GM23338 (cell line): ENCODE results near the gene CRTC1. TPM values are rescaled to one million over a fixed set of nuclear protein-coding genes. Genes with fewer than 3 reads are reported as not detected.

Experiments used
- ATAC-seq: fragments of 200-7000 bp; cut with Tn5 transposase; 3 replicates; pipeline ENCODE4 v1.9.1; 2020
- DNase-seq: peaks from one replicate; pipeline ENCODE4 v3.0.0-alpha.2; 2015; ENCODE audit warnings: low spot score
- H2AFZ ChIP-seq: fragments of 200-600 bp; sonication (generic); 2 replicates; pipeline ENCODE4 v1.8.0; 2016; ENCODE audit warnings: antibody characterized with exemption, mild to moderate bottlenecking, moderate library complexity
- H3F3A ChIP-seq: fragments of 200-600 bp; sonication (generic); replicated peaks from 2 replicates; pipeline ENCODE4 v1.8.0; 2017; ENCODE audit warnings: antibody characterized with exemption, mixed run types, low read depth
- H3K27ac ChIP-seq: fragments of 200-600 bp; sonication (generic); 2 replicates; pipeline ENCODE4 v1.6.1; 2016; ENCODE audit warnings: low read depth
- H3K27me3 ChIP-seq: fragments of 200-600 bp; sonication (generic); 2 replicates; pipeline ENCODE4 v1.8.0; 2016; ENCODE audit warnings: mild to moderate bottlenecking, mixed run types, moderate library complexity; ENCODE audit not compliant: insufficient read depth
- H3K36me3 ChIP-seq: fragments of 200-600 bp; sonication (generic); 2 replicates; pipeline ENCODE4 v1.8.0; 2016; ENCODE audit warnings: mild to moderate bottlenecking; ENCODE audit not compliant: insufficient read depth
- H3K4me1 ChIP-seq: fragments of 200-600 bp; sonication (generic); 2 replicates; pipeline ENCODE4 v1.8.0; 2016; ENCODE audit warnings: mild to moderate bottlenecking, moderate library complexity; ENCODE audit not compliant: insufficient read depth
- H3K4me2 ChIP-seq: fragments of 200-600 bp; sonication (generic); 2 replicates; pipeline ENCODE4 v1.7.1; 2017; ENCODE audit warnings: mixed run types
- H3K4me3 ChIP-seq: fragments of 200-600 bp; sonication (generic); 2 replicates; pipeline ENCODE4 v1.6.1; 2016; ENCODE audit warnings: mixed run types
- H3K79me2 ChIP-seq: fragments of 200-600 bp; sonication (generic); replicated peaks from 2 replicates; pipeline ENCODE4 v1.8.0; 2017; ENCODE audit warnings: mild to moderate bottlenecking; ENCODE audit not compliant: insufficient read depth
- H3K9me2 ChIP-seq: fragments of 200-600 bp; sonication (generic); 2 replicates; pipeline ENCODE4 v1.8.0; 2017; ENCODE audit not compliant: insufficient read depth
- H4K20me1 ChIP-seq: fragments of 200-600 bp; sonication (generic); replicated peaks from 2 replicates; pipeline ENCODE4 v1.8.0; 2017; ENCODE audit warnings: mild to moderate bottlenecking; ENCODE audit not compliant: insufficient read depth
- H3K27ac Mint-ChIP-seq: 2 replicates; pipeline ENCODE4 v1.8.0; 2020; ENCODE audit warnings: inconsistent platforms, mild to moderate bottlenecking, moderate library complexity, mixed read lengths
- H3K27me3 Mint-ChIP-seq: 3 replicates; pipeline ENCODE4 v1.8.0; 2022; ENCODE audit warnings: low read depth, mild to moderate bottlenecking, moderate library complexity, mixed read lengths, inconsistent platforms; ENCODE audit not compliant: insufficient read depth, poor library complexity
- H3K36me3 Mint-ChIP-seq: 3 replicates; pipeline ENCODE4 v1.8.0; 2021; ENCODE audit warnings: low read depth, mild to moderate bottlenecking, inconsistent platforms, moderate library complexity, mixed read lengths
- H3K4me1 Mint-ChIP-seq: 3 replicates; pipeline ENCODE4 v1.8.0; 2020; ENCODE audit warnings: mild to moderate bottlenecking, inconsistent platforms, mixed read lengths
- H3K4me3 Mint-ChIP-seq: 3 replicates; pipeline ENCODE4 v1.8.0; 2021; ENCODE audit warnings: moderate library complexity, mild to moderate bottlenecking, inconsistent platforms, mixed read lengths
- H3K9me3 Mint-ChIP-seq: 3 replicates; pipeline ENCODE4 v1.8.0; 2020; ENCODE audit warnings: moderate library complexity, mild to moderate bottlenecking, inconsistent platforms, mixed read lengths
- CREB1 ChIP-seq: fragments of 250-450 bp; sonication (Bioruptor Pico); IDR thresholded peaks from 2 replicates; pipeline ENCODE4 v1.5.0; 2020; ENCODE audit warnings: low read depth, mild to moderate bottlenecking, moderate library complexity
- CTCF ChIP-seq, 2 experiments: fragments of 200-600 bp in 1 of 2; sonication (generic) in 1 of 2; conservative IDR thresholded peaks; 2 replicates each; pipeline versions ENCODE4 v1.5.1 to v1.6.1; 2016 to 2017; ENCODE audit warnings: antibody characterized with exemption in 2 of 2, low read depth in 2 of 2, mild to moderate bottlenecking in 2 of 2, moderate library complexity in 1 of 2
- ETS1 ChIP-seq: IDR thresholded peaks from 2 replicates; pipeline ENCODE4 v1.6.1; 2016; ENCODE audit warnings: antibody characterized with exemption
- EZH2 ChIP-seq: fragments of 200-600 bp; sonication (generic); IDR thresholded peaks from one replicate; pipeline ENCODE4 v1.8.0; 2017; ENCODE audit warnings: antibody characterized with exemption, mild to moderate bottlenecking, low read depth; ENCODE audit not compliant: unreplicated experiment
- EZH2phosphoT487 ChIP-seq: fragments of 200-600 bp; sonication (generic); IDR thresholded peaks from one replicate; pipeline ENCODE4 v1.8.1; 2018; ENCODE audit warnings: antibody characterized with exemption; ENCODE audit not compliant: unreplicated experiment
- JUNB ChIP-seq: IDR thresholded peaks from one replicate; pipeline ENCODE4 v1.6.1; 2016; ENCODE audit warnings: antibody characterized with exemption; ENCODE audit not compliant: unreplicated experiment
- NANOG ChIP-seq: IDR thresholded peaks from 2 replicates; pipeline ENCODE4 v1.6.1; 2016; ENCODE audit warnings: antibody characterized with exemption, borderline replicate concordance
- REST ChIP-seq: IDR thresholded peaks from one replicate; pipeline ENCODE4 v1.6.1; 2018; ENCODE audit warnings: antibody characterized with exemption; ENCODE audit not compliant: unreplicated experiment
- ZNF114 ChIP-seq: fragments of 250-450 bp; sonication (Bioruptor Pico); IDR thresholded peaks from 2 replicates; pipeline ENCODE4 v1.5.0; 2020; ENCODE audit warnings: mild to moderate bottlenecking, moderate library complexity
- ZNF331 ChIP-seq: fragments of 250-450 bp; sonication (Bioruptor Pico); IDR thresholded peaks from 2 replicates; pipeline ENCODE4 v1.5.0; 2020; ENCODE audit warnings: low read depth, mild to moderate bottlenecking, moderate library complexity
- polyA plus RNA-seq: library from polyadenylated mRNA; unstranded; fragments of >200 nt; fragmentation: Nextera tagmentation; extraction: Ambion mirVana; gene quantifications from 2 replicates; pipeline ENCODE4 v1.2.1, GENCODE V29; 2016
- total RNA-seq: library from RNA; depleted of rRNA; stranded (reverse); fragments of >200 nt; shearing (Covaris generic); gene quantifications from 2 replicates; pipeline ENCODE4 v1.2.3, GENCODE V29; 2014

CRTC1 gene
- total and polyA plus RNA-seq, 2 experiments from 2014 or later, result 5.4 to 8.4 TPM

GRCh38 chr19:18666317-18666716, 17.2 kb upstream of the CRTC1 start (continued):
- TF ChIP-seq REST, result no peak
- no peak for TF ChIP-seq EZH2
- TF ChIP-seq ZNF331 (CRISPR knock-in tag), result no peak

- no peak for ATAC-seq
Measured at GRCh38 chr19:18666784-18667183, 16.7 kb upstream of the CRTC1 start.

More at GRCh38 chr19:18666784-18667183, 16.7 kb upstream of the CRTC1 start:
- Mint-ChIP-seq H3K4me1 (peaks cover 13% of the 10 kb centered on the region), H3K4me3 (no peak overlapping the region), H3K27me3 (peaks cover 3% of the 10 kb centered on the region), H3K27ac (no peak overlapping the region), H3K36me3 (peaks cover 10% of the 10 kb centered on the region; the same call in 2 of the 3 replicates), H3K9me3 (no peaks in the 10 kb centered on the region)
- H3K36me3 ChIP-seq, result no peaks in the 10 kb centered on the region
- H3K79me2 ChIP-seq, result no peaks in the 10 kb centered on the region
- H3K4me3 ChIP-seq, result no peak overlapping the region
- no peak overlapping the region for H3K4me2 ChIP-seq
- H3K27ac ChIP-seq, result no peak overlapping the region
- H3F3A ChIP-seq, result 0 out of 2 replicates have a peak, but pooled peaks cover 5% of the 10 kb centered on the region
- no peak overlapping the region for H2AFZ ChIP-seq
- H3K27me3 ChIP-seq, result no peaks in the 10 kb centered on the region
- H3K4me1 ChIP-seq, result no peaks in the 10 kb centered on the region
- no peak for DNase-seq
- no peaks in the 10 kb centered on the region for H4K20me1 ChIP-seq
- no peaks in the 10 kb centered on the region for H3K9me2 ChIP-seq
- no peak for TF ChIP-seq ZNF114 (CRISPR knock-in tag)
- no peak for TF ChIP-seq NANOG
- TF ChIP-seq JUNB, result no peak
- no peak for TF ChIP-seq CTCF (conservative IDR thresholded peaks at IDR 0.05; ENCODE audit: low read depth in 2 of 2)
- no peak for TF ChIP-seq ETS1
- no peak for TF ChIP-seq EZH2phosphoT487
- no peak for TF ChIP-seq CREB1
- TF ChIP-seq ZNF331 (CRISPR knock-in tag), result no peak
